Uterus (tissue), 4 donors: ENCODE measurements around the gene OR51I2. TPM values are rescaled to one million over a fixed set of nuclear protein-coding genes. Genes with fewer than 3 reads are reported as not detected.

Source experiments
- DNase-seq, 2 donors: peaks; one replicate each; pipeline ENCODE4 v3.0.0-alpha.2; 2019 to 2020
- H3K27ac ChIP-seq, 2 donors: fragments of 200-600 bp; sonication (generic); 1 replicate in 1 of 2; 2 replicates in 1 of 2; pipeline ENCODE4 v1.5.1; 2016 to 2018
- H3K27me3 ChIP-seq, 2 donors: fragments of 200-600 bp; sonication (generic); one replicate each; pipeline ENCODE4 v1.5.1; 2018 to 2019; ENCODE audit warnings: control low read depth in 1 of 2
- H3K36me3 ChIP-seq, 2 donors: fragments of 200-600 bp; sonication (generic); one replicate each; pipeline ENCODE4 v1.5.1; 2019; ENCODE audit warnings: control low read depth in 1 of 2
- H3K4me1 ChIP-seq, 2 donors: fragments of 200-600 bp; sonication (generic); one replicate each; pipeline ENCODE4 v1.5.1; 2018 to 2019; ENCODE audit warnings: control low read depth in 1 of 2
- H3K4me3 ChIP-seq, 2 donors: fragments of 200-600 bp; sonication (generic); 1 replicate in 1 of 2; 2 replicates in 1 of 2; pipeline ENCODE4 v1.5.1; 2018 to 2019; ENCODE audit warnings: mild to moderate bottlenecking in 1 of 2
- H3K9me3 ChIP-seq, 2 donors: fragments of 200-600 bp; sonication (generic); one replicate each; pipeline ENCODE4 v1.5.1; 2019; ENCODE audit warnings: control low read depth in 1 of 2
- CTCF ChIP-seq, 4 experiments: fragments of 200-600 bp in 2 of 4; fragments of 450-650 bp in 2 of 4; sonication (generic) in 2 of 4; IDR thresholded peaks; one replicate each; pipeline ENCODE4 v1.5.1; 2016 to 2019; ENCODE audit warnings: antibody characterized with exemption in 4 of 4, mild to moderate bottlenecking in 2 of 4, moderate library complexity in 1 of 4
- POLR2A ChIP-seq, 2 donors: fragments of 450-650 bp; IDR thresholded peaks; one replicate each; pipeline ENCODE4 v1.6.1; 2016; ENCODE audit warnings: antibody characterized with exemption in 2 of 2, mild to moderate bottlenecking in 1 of 2, moderate library complexity in 1 of 2
- intact Hi-C: fragments of 100-400 bp; cut with DNase I; formaldehyde crosslinking; loops from one replicate; pipeline ENCODE4 v1.15.1; 2023; ENCODE audit warnings: low total_unique reads
- total RNA-seq, 4 donors: library from RNA; depleted of rRNA in 3 of 4; stranded (reverse); fragments of >200 nt in 3 of 4; gene quantifications; one replicate each; pipeline versions ENCODE4 v1.1.0 to v1.2.4, GENCODE V29; 2014 to 2023
- donor health status: DM: yes; HTN: yes; CAD: no.

Gene OR51I2
- total RNA-seq, 4 donors from 2014 or later, result not detected

GRCh38 chr11:5467527-5467926, 18.4 kb downstream of the OR51I2 start:
- no peak for TF ChIP-seq POLR2A (IDR thresholded peaks at IDR 0.05)
- TF ChIP-seq CTCF (IDR thresholded peaks at IDR 0.05), result no peak
- Histone ChIP-seq H3K27me3 (no peaks in the 10 kb centered on the region), H3K27ac (no peak overlapping the region), H3K36me3 (no peaks in the 10 kb centered on the region), H3K9me3 (no peaks in the 10 kb centered on the region), H3K4me1 (no peaks in the 10 kb centered on the region), H3K4me3 (no peak overlapping the region)
- no peak for DNase-seq
- intact Hi-C loops, result no loop called here

GRCh38 chr11:5473921-5474320, 24.8 kb downstream of the OR51I2 start:
- H3K36me3 ChIP-seq, result no peaks in the 10 kb centered on the region
- H3K27me3 ChIP-seq, result no peaks in the 10 kb centered on the region
- no peak overlapping the region for H3K27ac ChIP-seq
- intact Hi-C loops, result no loop called here
- no peaks in the 10 kb centered on the region for H3K9me3 ChIP-seq
- TF ChIP-seq CTCF (IDR thresholded peaks at IDR 0.05) (no peak), POLR2A (IDR thresholded peaks at IDR 0.05) (no peak)
- H3K4me3 ChIP-seq, result no peak overlapping the region
- H3K4me1 ChIP-seq, result no peaks in the 10 kb centered on the region
- DNase-seq, result no peak

- no peak for DNase-seq
- H3K4me3 ChIP-seq, result no peak overlapping the region
- intact Hi-C loops, result no loop called here
- TF ChIP-seq POLR2A (IDR thresholded peaks at IDR 0.05), result no peak
- TF ChIP-seq CTCF (IDR thresholded peaks at IDR 0.05), result peak; percentile 44 to 56 (median 48)
- H3K36me3 ChIP-seq, result no peaks in the 10 kb centered on the region
- H3K27ac ChIP-seq, result no peak overlapping the region
- no peaks in the 10 kb centered on the region for H3K27me3 ChIP-seq
- H3K4me1 ChIP-seq, result no peaks in the 10 kb centered on the region
- no peaks in the 10 kb centered on the region for H3K9me3 ChIP-seq
Measured at GRCh38 chr11:5476186-5476819, 27.2 kb downstream of the OR51I2 start.

- H3K27me3 ChIP-seq, result no peaks in the 10 kb centered on the region
- no peak for DNase-seq
- intact Hi-C loops, result no loop called here
- no peak overlapping the region for H3K27ac ChIP-seq
- H3K36me3 ChIP-seq, result no peaks in the 10 kb centered on the region
- no peak overlapping the region for H3K4me3 ChIP-seq
- H3K4me1 ChIP-seq, result no peaks in the 10 kb centered on the region
- TF ChIP-seq CTCF (IDR thresholded peaks at IDR 0.05) (no peak), POLR2A (IDR thresholded peaks at IDR 0.05) (no peak)
- no peaks in the 10 kb centered on the region for H3K9me3 ChIP-seq
Measured at GRCh38 chr11:5486003-5486402, 36.9 kb downstream of the OR51I2 start.

- no peak for DNase-seq
- Histone ChIP-seq H3K27ac (no peak overlapping the region), H3K4me1 (no peaks in the 10 kb centered on the region), H3K9me3 (no peaks in the 10 kb centered on the region), H3K36me3 (no peaks in the 10 kb centered on the region), H3K4me3 (no peak overlapping the region), H3K27me3 (no peaks in the 10 kb centered on the region)
- intact Hi-C loops, result no loop called here
- TF ChIP-seq CTCF (IDR thresholded peaks at IDR 0.05), result no peak
- TF ChIP-seq POLR2A (IDR thresholded peaks at IDR 0.05), result no peak
Measured at GRCh38 chr11:5486421-5486820, 37.3 kb downstream of the OR51I2 start.
